ENCODE measurements around the gene HELZ. TPM values are rescaled to one million over a fixed set of nuclear protein-coding genes. Genes with fewer than 3 reads are reported as not detected.

Gene HELZ
- total and polyA plus RNA-seq, 2 donors (not counting 1 experiment from before 2014, with no cell fraction given): 10.4 to 97.8 TPM

DNA sequence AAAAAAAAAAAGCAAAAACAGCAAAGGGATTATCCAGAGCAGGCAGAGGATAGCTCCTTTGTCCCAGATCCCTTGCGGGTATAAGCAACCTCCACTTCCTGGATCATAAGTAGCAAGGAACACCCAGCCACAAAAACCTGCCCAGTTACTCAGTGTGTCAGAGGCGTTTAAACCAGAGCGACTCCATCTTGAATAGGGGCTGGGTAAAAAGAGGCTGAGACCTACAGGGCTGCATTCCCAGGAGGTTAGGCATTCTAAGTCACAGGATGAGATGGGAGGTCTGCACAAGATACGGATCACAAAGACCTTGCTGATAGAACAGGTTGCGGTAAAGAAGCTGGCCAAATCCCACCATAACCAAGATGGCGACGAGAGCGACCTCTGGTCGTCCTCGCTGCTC is 33.4 kb upstream of the HELZ start:
- Histone ChIP-seq H3K4me3 (ENCODE audit: control extremely low read depth in 1 of 5, extremely low read depth in 1 of 5, insufficient read depth in 1 of 5, low read depth in 2 of 5, low read length in 4 of 5) (no peak overlapping the region), H3K36me3 (replicated peaks in 1 of 2; ENCODE audit: control extremely low read depth in 1 of 2, control insufficient read depth in 1 of 2, extremely low read depth in 1 of 2, insufficient read depth in 2 of 2, low read length in 1 of 2) (no peaks in the 10 kb centered on the region), H3K79me2 (ENCODE audit: control insufficient read depth, insufficient read depth, low read length) (no peaks in the 10 kb centered on the region), H3K4me1 (ENCODE audit: control insufficient read depth in 2 of 2, insufficient read depth in 2 of 2, low read length in 2 of 2) (no peaks in the 10 kb centered on the region), H2AFZ (ENCODE audit: insufficient read depth, low read depth, low read length, poor library complexity, severe bottlenecking) (no peak overlapping the region), H3K4me2 (replicated peaks; ENCODE audit: low read depth, low read length, poor library complexity, severe bottlenecking) (no peak overlapping the region), H3K27me3 (replicated peaks in 1 of 4; ENCODE audit: control extremely low read depth in 1 of 4, control insufficient read depth in 3 of 4, insufficient read depth in 4 of 4, low read length in 3 of 4) (no peaks in the 10 kb centered on the region), H3K27ac (ENCODE audit: low read length in 2 of 2) (no peak overlapping the region), H3K9ac (ENCODE audit: low read length) (no peak overlapping the region), H4K20me1 (ENCODE audit: control insufficient read depth, insufficient read depth, low read length, poor library complexity, severe bottlenecking) (no peaks in the 10 kb centered on the region), H3K9me3 (ENCODE audit: control extremely low read depth in 1 of 3, control insufficient read depth in 2 of 3, insufficient read depth in 1 of 3, low read length in 2 of 3) (no peaks in the 10 kb centered on the region)
- intact Hi-C loops (cut with micrococcal nuclease): no loop called here
- 100% methylated on average over 1 of the region's 10 CpGs for WGBS (ENCODE audit: insufficient coverage)
- TF ChIP-seq, protein P1, sequence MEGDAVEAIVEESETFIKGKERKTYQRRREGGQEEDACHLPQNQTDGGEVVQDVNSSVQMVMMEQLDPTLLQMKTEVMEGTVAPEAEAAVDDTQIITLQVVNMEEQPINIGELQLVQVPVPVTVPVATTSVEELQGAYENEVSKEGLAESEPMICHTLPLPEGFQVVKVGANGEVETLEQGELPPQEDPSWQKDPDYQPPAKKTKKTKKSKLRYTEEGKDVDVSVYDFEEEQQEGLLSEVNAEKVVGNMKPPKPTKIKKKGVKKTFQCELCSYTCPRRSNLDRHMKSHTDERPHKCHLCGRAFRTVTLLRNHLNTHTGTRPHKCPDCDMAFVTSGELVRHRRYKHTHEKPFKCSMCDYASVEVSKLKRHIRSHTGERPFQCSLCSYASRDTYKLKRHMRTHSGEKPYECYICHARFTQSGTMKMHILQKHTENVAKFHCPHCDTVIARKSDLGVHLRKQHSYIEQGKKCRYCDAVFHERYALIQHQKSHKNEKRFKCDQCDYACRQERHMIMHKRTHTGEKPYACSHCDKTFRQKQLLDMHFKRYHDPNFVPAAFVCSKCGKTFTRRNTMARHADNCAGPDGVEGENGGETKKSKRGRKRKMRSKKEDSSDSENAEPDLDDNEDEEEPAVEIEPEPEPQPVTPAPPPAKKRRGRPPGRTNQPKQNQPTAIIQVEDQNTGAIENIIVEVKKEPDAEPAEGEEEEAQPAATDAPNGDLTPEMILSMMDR (IDR thresholded peaks at IDR 0.05): no peak
- TF ChIP-seq EZH2 (IDR thresholded peaks at IDR 0.05; ENCODE audit: borderline replicate concordance, insufficient read depth, low read depth, low read length, poor library complexity, severe bottlenecking): no peak
- ATAC-seq (ENCODE audit: low read depth) (no peak), DNase-seq (no peak)
- Mint-ChIP-seq H3K27me3 (no peaks in the 10 kb centered on the region), H3K9me3 (ENCODE audit: insufficient read depth) (no peaks in the 10 kb centered on the region), H3K27ac (no peak overlapping the region), H3K4me3 (no peak overlapping the region), H3K4me1 (no peaks in the 10 kb centered on the region)
- POLR2A ChIA-PET: no interaction called here
- CTCF ChIA-PET: no interaction called here

DNA sequence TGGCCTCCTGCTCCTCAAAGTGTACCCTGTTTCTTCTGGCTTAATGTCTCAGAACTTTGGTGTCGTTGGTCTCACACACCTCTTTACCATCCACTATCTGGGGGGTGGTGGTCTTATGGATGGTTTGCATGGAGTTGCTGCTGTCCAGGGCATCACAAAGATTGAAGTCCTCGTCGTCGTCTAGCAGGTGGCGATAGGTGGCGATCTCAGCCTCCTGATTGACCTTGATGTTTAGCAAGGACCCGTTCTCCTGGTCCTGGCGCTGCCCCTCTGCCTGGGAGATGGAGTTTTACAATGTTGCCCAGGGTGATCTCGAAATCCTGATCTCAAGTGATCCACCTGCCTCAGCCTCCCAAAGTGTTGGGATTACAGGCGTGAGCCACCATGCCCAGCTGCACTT is 31.1 kb upstream of the HELZ start:
- no peak overlapping the region for H3K27ac ChIP-seq (ENCODE audit: low read length in 2 of 2)
- POLR2A ChIA-PET: no interaction called here
- no peak overlapping the region for H2AFZ ChIP-seq (ENCODE audit: insufficient read depth, low read depth, low read length, poor library complexity, severe bottlenecking)
- intact Hi-C loops (cut with micrococcal nuclease): no loop called here
- no peaks in the 10 kb centered on the region for H3K9me3 ChIP-seq (ENCODE audit: control extremely low read depth in 1 of 3, control insufficient read depth in 2 of 3, insufficient read depth in 1 of 3, low read length in 2 of 3)
- H3K27me3 ChIP-seq (replicated peaks in 1 of 4; ENCODE audit: control extremely low read depth in 1 of 4, control insufficient read depth in 3 of 4, insufficient read depth in 4 of 4, low read length in 3 of 4): no peaks in the 10 kb centered on the region
- no peak overlapping the region for H3K4me2 ChIP-seq (replicated peaks; ENCODE audit: low read depth, low read length, poor library complexity, severe bottlenecking)
- 78% methylated on average over 8 of the region's 10 CpGs for WGBS (ENCODE audit: insufficient coverage)
- DNase-seq: no peak
- H3K79me2 ChIP-seq (ENCODE audit: control insufficient read depth, insufficient read depth, low read length): no peaks in the 10 kb centered on the region
- no peak overlapping the region for H3K4me3 ChIP-seq (ENCODE audit: control extremely low read depth in 1 of 5, extremely low read depth in 1 of 5, insufficient read depth in 1 of 5, low read depth in 2 of 5, low read length in 4 of 5)
- no peaks in the 10 kb centered on the region for H3K27me3 Mint-ChIP-seq
- ATAC-seq (ENCODE audit: low read depth): no peak
- no peaks in the 10 kb centered on the region for H3K9me3 Mint-ChIP-seq (ENCODE audit: insufficient read depth)
- H3K4me1 ChIP-seq (ENCODE audit: control insufficient read depth in 2 of 2, insufficient read depth in 2 of 2, low read length in 2 of 2): no peaks in the 10 kb centered on the region
- no peaks in the 10 kb centered on the region for H3K4me1 Mint-ChIP-seq
- H3K9ac ChIP-seq (ENCODE audit: low read length): no peak overlapping the region
- CTCF ChIA-PET: interaction anchor here (0.7 kb wide), 1 partner anchor 374 kb away, joined by 3 read pairs; no protein-coding TSS in a partner anchor
- TF ChIP-seq, protein P1 (IDR thresholded peaks at IDR 0.05): no peak
- TF ChIP-seq EZH2 (IDR thresholded peaks at IDR 0.05; ENCODE audit: borderline replicate concordance, insufficient read depth, low read depth, low read length, poor library complexity, severe bottlenecking): no peak
- no peak overlapping the region for H3K4me3 Mint-ChIP-seq
- H4K20me1 ChIP-seq (ENCODE audit: control insufficient read depth, insufficient read depth, low read length, poor library complexity, severe bottlenecking): no peaks in the 10 kb centered on the region
- no peak overlapping the region for H3K27ac Mint-ChIP-seq
- H3K36me3 ChIP-seq (replicated peaks in 1 of 2; ENCODE audit: control extremely low read depth in 1 of 2, control insufficient read depth in 1 of 2, extremely low read depth in 1 of 2, insufficient read depth in 2 of 2, low read length in 1 of 2): no peaks in the 10 kb centered on the region

Data from B cell (primary cell).